B cell (primary cell): ENCODE measurements around the gene NOC4L. TPM values are rescaled to one million over a fixed set of nuclear protein-coding genes. Genes with fewer than 3 reads are reported as not detected.

ENCODE experiments used
- ATAC-seq: fragments of 200-7000 bp; cut with Tn5 transposase; one replicate; pipeline ENCODE4 v1.10.0; 2021; ENCODE audit warnings: low read depth, mild to moderate bottlenecking, moderate number of reproducible peaks, moderate library complexity
- CTCF ChIA-PET: fragments of 350-600 bp; sonication (Branson Sonifier 250); formaldehyde crosslinking; loops from one replicate; lab custom pipeline; 2021; ENCODE audit warnings: antibody characterized with exemption, inconsistent platforms; lab: Charles Lee
- POLR2A ChIA-PET: fragments of 350-600 bp; sonication (Branson Sonifier 250); formaldehyde crosslinking; loops from one replicate; lab custom pipeline; 2021; ENCODE audit warnings: antibody characterized with exemption; lab: Charles Lee
- DNase-seq: peaks from one replicate; pipeline ENCODE4 v3.0.0; 2013
- H2AFZ ChIP-seq: 2 replicates; pipeline ENCODE4 v1.6.1; 2012; ENCODE audit warnings: mild to moderate bottlenecking, low read depth, low read length; ENCODE audit not compliant: insufficient read depth, poor library complexity, severe bottlenecking
- H3K27ac ChIP-seq, 2 donors: 1 replicate in 1 of 2; 2 replicates in 1 of 2; pipeline ENCODE4 v1.5.1; 2012 to 2013; ENCODE audit warnings: low read length in 2 of 2, mild to moderate bottlenecking in 2 of 2, moderate library complexity in 1 of 2
- H3K27me3 ChIP-seq, 4 experiments: fragments of 200-600 bp in 1 of 4; sonication (generic) in 1 of 4; replicated peaks in 1 of 4; 1 replicate in 2 of 4; 2 replicates in 2 of 4; pipeline versions ENCODE4 v1.6.1 to v1.7.0; 2013 to 2016; ENCODE audit warnings: low read length in 3 of 4, mild to moderate bottlenecking in 2 of 4, mixed read lengths in 1 of 4, moderate library complexity in 1 of 4; ENCODE audit not compliant: insufficient read depth in 4 of 4, control insufficient read depth in 3 of 4; ENCODE audit errors: control extremely low read depth in 1 of 4
- H3K36me3 ChIP-seq, 2 experiments: replicated peaks in 1 of 2; 1 replicate in 1 of 2; 2 replicates in 1 of 2; pipeline versions ENCODE4 v1.6.1 to v1.7.1; 2013; ENCODE audit warnings: low read length in 1 of 2; ENCODE audit not compliant: insufficient read depth in 2 of 2, control insufficient read depth in 1 of 2; ENCODE audit errors: control extremely low read depth in 1 of 2, extremely low read depth in 1 of 2
- H3K4me1 ChIP-seq, 2 donors: fragments of 200-600 bp in 1 of 2; sonication (generic) in 1 of 2; 1 replicate in 1 of 2; 2 replicates in 1 of 2; pipeline versions ENCODE4 v1.5.1 to v1.6.1; 2013 to 2017; ENCODE audit warnings: low read length in 2 of 2; ENCODE audit not compliant: control insufficient read depth in 2 of 2, insufficient read depth in 2 of 2
- H3K4me2 ChIP-seq: replicated peaks from 2 replicates; pipeline ENCODE3; 2012; ENCODE audit warnings: mild to moderate bottlenecking, low read depth, low read length; ENCODE audit not compliant: poor library complexity, severe bottlenecking
- H3K4me3 ChIP-seq, 5 experiments: fragments of 200-600 bp in 1 of 5; sonication (generic) in 1 of 5; 1 replicate in 3 of 5; 2 replicates in 2 of 5; pipeline versions ENCODE4 v1.5.1 to v1.7.0; 2011 to 2016; ENCODE audit warnings: low read length in 4 of 5, mild to moderate bottlenecking in 4 of 5, low read depth in 2 of 5, control low read depth in 1 of 5, moderate library complexity in 1 of 5; ENCODE audit not compliant: insufficient read depth in 1 of 5; ENCODE audit errors: control extremely low read depth in 1 of 5, extremely low read depth in 1 of 5
- H3K79me2 ChIP-seq: fragments of 200-600 bp; sonication (generic); one replicate; pipeline ENCODE4 v1.6.0; 2016; ENCODE audit warnings: low read length; ENCODE audit not compliant: control insufficient read depth, insufficient read depth
- H3K9ac ChIP-seq: fragments of 200-600 bp; sonication (generic); 2 replicates; pipeline ENCODE4 v1.6.1; 2017; ENCODE audit warnings: mild to moderate bottlenecking, low read length, moderate library complexity
- H3K9me3 ChIP-seq, 3 donors: one replicate each; pipeline versions ENCODE4 v1.6.1 to v1.7.1; 2013; ENCODE audit warnings: low read length in 2 of 3; ENCODE audit not compliant: control insufficient read depth in 2 of 3, insufficient read depth in 1 of 3; ENCODE audit errors: control extremely low read depth in 1 of 3
- H4K20me1 ChIP-seq: 2 replicates; pipeline ENCODE4 v1.6.0; 2012; ENCODE audit warnings: mild to moderate bottlenecking, low read length; ENCODE audit not compliant: insufficient read depth, control insufficient read depth, poor library complexity, severe bottlenecking
- H3K27ac Mint-ChIP-seq: one replicate; pipeline ENCODE4 v1.8.0; 2021; ENCODE audit warnings: mixed read lengths
- H3K27me3 Mint-ChIP-seq: one replicate; pipeline ENCODE4 v1.8.0; 2021; ENCODE audit warnings: mixed read lengths
- H3K4me1 Mint-ChIP-seq: one replicate; pipeline ENCODE4 v1.8.0; 2021; ENCODE audit warnings: mixed read lengths
- H3K4me3 Mint-ChIP-seq: one replicate; pipeline ENCODE4 v1.8.0; 2021; ENCODE audit warnings: mixed read lengths
- H3K9me3 Mint-ChIP-seq: one replicate; pipeline ENCODE4 v1.8.0; 2022; ENCODE audit warnings: mixed read lengths; ENCODE audit not compliant: insufficient read depth
- CTCF ChIP-seq: fragments of 200-600 bp; IDR thresholded peaks from one replicate; pipeline ENCODE4 v1.8.0; 2022; ENCODE audit warnings: antibody characterized with exemption, mild to moderate bottlenecking
- EZH2 ChIP-seq: IDR thresholded peaks from 2 replicates; pipeline ENCODE4 v1.6.1; 2012; ENCODE audit warnings: borderline replicate concordance, low read depth, mild to moderate bottlenecking, moderate library complexity, low read length; ENCODE audit not compliant: insufficient read depth, poor library complexity, severe bottlenecking
- WGBS: methylation state at CpG from one replicate; pipeline ENCODE4 v1.1.5; 2013; ENCODE audit warnings: missing lambda C conversion rate; ENCODE audit not compliant: insufficient coverage; 5-methylcytosine and 5-hydroxymethylcytosine counted together
- intact Hi-C: fragments of 100-400 bp; cut with micrococcal nuclease; formaldehyde crosslinking; loops from one replicate; pipeline ENCODE4 v1.10.0; 2022
- polyA plus RNA-seq: library from polyadenylated mRNA; depleted of rRNA; stranded (reverse); fragments of >200 nt; gene quantifications from 2 replicates; pipeline ENCODE4 v1.2.3, GENCODE V29; 2012
- total RNA-seq, 2 donors: library from RNA; stranded (reverse); fragments of 120-200 nt in 1 of 2; gene quantifications; 1 replicate in 1 of 2; 2 replicates in 1 of 2; pipeline versions ENCODE4 v1.2.3 to v1.2.4, GENCODE V29; 2013 to 2022

NOC4L gene
- total and polyA plus RNA-seq, 2 donors (not counting 1 experiment from before 2014, with no cell fraction given): 13.1 to 21.9 TPM

GRCh38 chr12:132169376-132169775 is 25.1 kb downstream of the NOC4L start:
- Histone ChIP-seq H4K20me1 (no peaks in the 10 kb centered on the region), H3K4me2 (no peak overlapping the region), H3K27ac (no peak overlapping the region), H3K36me3 (no peaks in the 10 kb centered on the region), H3K79me2 (no peaks in the 10 kb centered on the region), H3K27me3 (peaks cover 0 to 36% (median 5%) of the 10 kb centered on the region in 4 experiments), H3K9me3 (no peaks in the 10 kb centered on the region), H2AFZ (no peak overlapping the region), H3K4me1 (peaks cover 8 to 9% of the 10 kb centered on the region in 2 donors), H3K9ac (no peak overlapping the region), H3K4me3 (no peak overlapping the region)
- ATAC-seq (no peak), DNase-seq (no peak)
- intact Hi-C loops: no loop called here
- ChIA-PET POLR2A (no interaction called here), CTCF (no interaction called here)
- WGBS: 84% methylated on average over 16 of the region's 17 CpGs
- Mint-ChIP-seq H3K9me3 (no peaks in the 10 kb centered on the region), H3K4me1 (peaks cover 8% of the 10 kb centered on the region), H3K27me3 (peaks cover 15% of the 10 kb centered on the region), H3K4me3 (no peak overlapping the region), H3K27ac (no peak overlapping the region)
- TF ChIP-seq CTCF: no peak
- no peak for TF ChIP-seq EZH2

GRCh38 chr12:132170094-132170636 is 25.9 kb downstream of the NOC4L start:
- TF ChIP-seq CTCF (no peak), EZH2 (no peak)
- Histone ChIP-seq H3K4me2 (no peak overlapping the region), H3K4me3 (no peak overlapping the region), H3K9me3 (no peaks in the 10 kb centered on the region), H3K36me3 (no peaks in the 10 kb centered on the region), H3K79me2 (no peaks in the 10 kb centered on the region), H3K27me3 (peaks cover 0 to 36% (median 5%) of the 10 kb centered on the region in 4 experiments), H2AFZ (no peak overlapping the region), H3K4me1 (peaks cover 8 to 9% of the 10 kb centered on the region in 2 donors), H3K9ac (no peak overlapping the region), H4K20me1 (no peaks in the 10 kb centered on the region), H3K27ac (no peak overlapping the region)
- Mint-ChIP-seq H3K4me3 (no peak overlapping the region), H3K27ac (no peak overlapping the region), H3K27me3 (peaks cover 20% of the 10 kb centered on the region), H3K9me3 (no peaks in the 10 kb centered on the region), H3K4me1 (peaks cover 12% of the 10 kb centered on the region)
- ChIA-PET POLR2A (no interaction called here), CTCF (no interaction called here)
- ATAC-seq (no peak), DNase-seq (no peak)
- intact Hi-C loops: no loop called here
- WGBS: 37% methylated on average over 12 of the region's 16 CpGs
